ENCODE data around the gene CYGB.

GRCh38 chr17:76586741-76587487 lies 49.4 kb upstream of the CYGB start:
- TF ChIP-seq RBM15 (IDR thresholded peaks at IDR 0.05; ENCODE audit: insufficient read depth, low read length) (no peak), POLR2AphosphoS5 (IDR thresholded peaks at IDR 0.05; ENCODE audit: control insufficient read depth, insufficient read depth, low read depth, low read length) (no peak), SP2 (IDR thresholded peaks at IDR 0.05; ENCODE audit: extremely low read depth, low read depth, low read length, poor library complexity, severe bottlenecking) (no peak), TBP (optimal IDR thresholded peaks at IDR 0.05; ENCODE audit: low read depth, low read length) (no peak), ZNF232 (CRISPR knock-in tag; IDR thresholded peaks at IDR 0.05) (no peak), USF2 (CRISPR knock-in tag; IDR thresholded peaks at IDR 0.05) (peak; percentile 50), ZNF589 (CRISPR knock-in tag; IDR thresholded peaks at IDR 0.05; ENCODE audit: low read depth) (no peak)

All from K562 (cell line).